Peyer's patch (tissue), 4 donors: Measurements from ENCODE around the gene NSFL1C.

Source experiments
- CTCF ChIP-seq, 6 experiments: fragments of 450-650 bp in 4 of 6; fragments of 200-600 bp in 2 of 6; sonication (generic) in 1 of 6; IDR thresholded peaks; one replicate each; pipeline ENCODE4 v1.5.1; 2017 to 2019; ENCODE audit warnings: antibody characterized with exemption in 6 of 6, mild to moderate bottlenecking in 3 of 6, moderate library complexity in 1 of 6
- POLR2A ChIP-seq, 2 donors: fragments of 450-650 bp; IDR thresholded peaks; one replicate each; pipeline ENCODE4 v1.5.1; 2017; ENCODE audit warnings: antibody characterized with exemption in 2 of 2, mild to moderate bottlenecking in 2 of 2, moderate library complexity in 2 of 2

- TF ChIP-seq POLR2A (IDR thresholded peaks at IDR 0.05), result no peak
- no peak for TF ChIP-seq CTCF (IDR thresholded peaks at IDR 0.05)
These were observed 33.1 kb upstream of the NSFL1C start for GRCh38 chr20:1499528-1500420.
